K562 (cell line): ENCODE data around the gene GCH1. TPM values are rescaled to one million over a fixed set of nuclear protein-coding genes. Genes with fewer than 3 reads are reported as not detected.

Source experiments
- ARID1B ChIP-seq: fragments of 450-650 bp; IDR thresholded peaks from 2 replicates; pipeline ENCODE4 v1.6.1; 2016; ENCODE audit warnings: antibody characterized with exemption, mild to moderate bottlenecking, inconsistent platforms
- JUN ChIP-seq, 2 experiments: sonication (generic) in 1 of 2; formaldehyde crosslinking in 1 of 2; IDR thresholded peaks; 2 replicates each; pipeline versions ENCODE4 v1.6.1 to v1.8.0; 2012 to 2022; ENCODE audit warnings: borderline replicate concordance in 2 of 2, mild to moderate bottlenecking in 2 of 2, improper control_type of control experiment in 1 of 2, low read depth in 1 of 2, low read length in 1 of 2, missing genetic modification reagents in 1 of 2
- KDM1A ChIP-seq, 2 experiments: fragments of 450-650 bp; IDR thresholded peaks; 2 replicates each; pipeline ENCODE4 v1.6.1; 2016; ENCODE audit warnings: mild to moderate bottlenecking in 2 of 2
- NFIX ChIP-seq: fragments of 250-450 bp; sonication (Bioruptor Pico); IDR thresholded peaks from 2 replicates; pipeline ENCODE4 v1.4.0; 2020; ENCODE audit warnings: low read depth, mild to moderate bottlenecking, moderate library complexity
- PRPF4 ChIP-seq: fragments of 200-400 bp; formaldehyde crosslinking; IDR thresholded peaks from one replicate; pipeline ENCODE4 v1.6.1; 2017; ENCODE audit warnings: low read length, low read depth, mild to moderate bottlenecking; ENCODE audit not compliant: insufficient read depth, poor library complexity, severe bottlenecking
- SMAD1 ChIP-seq: fragments of 150-350 bp; IDR thresholded peaks from 2 replicates; pipeline ENCODE4 v1.6.1; 2014; ENCODE audit warnings: low read length, low read depth; ENCODE audit not compliant: partially characterized antibody
- ZBTB17 ChIP-seq: fragments of 450-650 bp; formaldehyde crosslinking; IDR thresholded peaks from 2 replicates; pipeline ENCODE4 v1.4.0; 2020; ENCODE audit warnings: mild to moderate bottlenecking
- ZBTB8A ChIP-seq: fragments of 450-650 bp; IDR thresholded peaks from 2 replicates; pipeline ENCODE4 v1.6.1; 2018; ENCODE audit warnings: mild to moderate bottlenecking, moderate library complexity; ENCODE audit not compliant: partially characterized antibody
- ZNF212 ChIP-seq: fragments of 450-650 bp; formaldehyde crosslinking; IDR thresholded peaks from 2 replicates; pipeline ENCODE4 v1.4.0; 2020; ENCODE audit warnings: mild to moderate bottlenecking
- ZNF77 ChIP-seq: fragments of 250-450 bp; sonication (Bioruptor Pico); IDR thresholded peaks from 2 replicates; pipeline ENCODE4 v1.5.0; 2020
- polyA plus RNA-seq, 8 experiments: library from polyadenylated mRNA; depleted of rRNA in 4 of 8; stranded (reverse) in 5 of 8; unstranded in 3 of 8; fragments of >200 nt; fragmentation: Nextera tagmentation in 2 of 8; fragmentation: Illumina TruSeq in 1 of 8; extraction: Ambion mirVana in 2 of 8; extraction: Trizol in 1 of 8; gene quantifications; 2 replicates each; pipeline versions ENCODE4 v1.2.1 to v1.2.3, GENCODE V29; 2011 to 2014; ENCODE audit warnings: inconsistent platforms in 1 of 8, missing spikeins in 1 of 8
- total RNA-seq, 7 experiments: library from RNA; depleted of rRNA in 6 of 7; stranded (reverse); fragments of >200 nt in 6 of 7; fragmentation: Illumina TruSeq in 2 of 7; extraction: Trizol in 2 of 7; gene quantifications; 2 replicates each; pipeline versions ENCODE4 v1.2.1 to v1.2.3, GENCODE V29; 2011 to 2021; ENCODE audit warnings: low replicate concordance in 1 of 7
- TF ChIP-seq, protein P1 (sequence below), 2 experiments: fragments of 450-650 bp; formaldehyde crosslinking in 1 of 2; IDR thresholded peaks; 2 replicates each; pipeline versions ENCODE4 v1.4.0 to v1.6.1; 2014 to 2020; ENCODE audit warnings: mild to moderate bottlenecking in 2 of 2, borderline replicate concordance in 1 of 2, low read depth in 1 of 2
- TF ChIP-seq, protein P2 (sequence below): fragments of 250-450 bp; sonication (Bioruptor Pico); IDR thresholded peaks from 2 replicates; pipeline ENCODE4 v1.9.0; 2021; ENCODE audit warnings: mild to moderate bottlenecking, inconsistent platforms
- TF ChIP-seq, protein P3 (sequence below), 2 experiments: fragments of 450-650 bp; IDR thresholded peaks; 2 replicates each; pipeline ENCODE4 v1.6.1; 2016

GCH1 gene
- total and polyA plus RNA-seq, 9 of the 15 experiments (the other 6 are each of a cell fraction or from before 2014, with no cell fraction given): 3.9 to 13.1 (median 6.5) TPM

DNA sequence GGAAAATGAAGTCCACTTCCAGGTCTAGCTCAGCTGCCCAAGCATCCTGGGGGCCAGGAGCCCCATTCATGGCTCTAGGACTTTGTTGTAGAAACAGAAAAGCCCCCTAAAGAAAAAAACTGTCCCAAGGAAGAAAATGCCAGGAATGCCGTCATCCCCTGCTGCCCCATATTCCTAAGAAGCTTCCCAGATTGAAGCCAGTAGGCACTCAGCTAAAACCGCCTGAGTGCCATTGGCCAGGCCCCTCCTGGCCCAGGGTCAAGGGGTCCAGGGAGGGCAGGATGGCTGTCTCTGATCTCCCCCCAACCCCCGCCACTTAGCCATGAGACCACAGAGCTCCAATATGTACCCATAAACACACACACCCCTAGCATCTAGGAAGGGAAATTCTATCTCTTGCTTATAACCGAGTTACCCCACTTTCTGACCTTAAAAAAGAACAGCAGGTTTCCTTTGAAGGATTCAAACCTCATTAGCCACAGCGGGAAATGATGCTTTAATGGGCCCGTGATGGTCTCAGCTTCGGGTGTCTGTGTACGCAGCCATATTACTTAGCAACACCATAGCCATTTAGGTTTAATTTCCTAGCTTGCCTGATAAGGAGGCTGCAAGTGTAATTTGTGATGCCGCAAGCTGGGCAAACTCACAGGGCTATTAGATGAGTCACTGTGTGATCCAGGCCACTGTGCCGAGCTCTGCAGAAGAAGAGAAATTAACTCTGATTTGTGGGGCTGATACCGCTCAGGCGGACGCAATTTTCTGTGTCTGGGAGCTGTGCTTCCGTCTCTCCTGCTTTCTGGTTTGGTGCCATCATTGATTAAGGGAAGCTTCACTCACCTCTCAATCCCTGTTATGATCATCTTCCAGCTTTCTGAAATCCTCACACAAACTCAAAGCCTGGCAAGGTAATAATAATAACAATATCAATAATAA lies 84.2 kb downstream of the GCH1 start (continued):
- TF ChIP-seq, protein P1, sequence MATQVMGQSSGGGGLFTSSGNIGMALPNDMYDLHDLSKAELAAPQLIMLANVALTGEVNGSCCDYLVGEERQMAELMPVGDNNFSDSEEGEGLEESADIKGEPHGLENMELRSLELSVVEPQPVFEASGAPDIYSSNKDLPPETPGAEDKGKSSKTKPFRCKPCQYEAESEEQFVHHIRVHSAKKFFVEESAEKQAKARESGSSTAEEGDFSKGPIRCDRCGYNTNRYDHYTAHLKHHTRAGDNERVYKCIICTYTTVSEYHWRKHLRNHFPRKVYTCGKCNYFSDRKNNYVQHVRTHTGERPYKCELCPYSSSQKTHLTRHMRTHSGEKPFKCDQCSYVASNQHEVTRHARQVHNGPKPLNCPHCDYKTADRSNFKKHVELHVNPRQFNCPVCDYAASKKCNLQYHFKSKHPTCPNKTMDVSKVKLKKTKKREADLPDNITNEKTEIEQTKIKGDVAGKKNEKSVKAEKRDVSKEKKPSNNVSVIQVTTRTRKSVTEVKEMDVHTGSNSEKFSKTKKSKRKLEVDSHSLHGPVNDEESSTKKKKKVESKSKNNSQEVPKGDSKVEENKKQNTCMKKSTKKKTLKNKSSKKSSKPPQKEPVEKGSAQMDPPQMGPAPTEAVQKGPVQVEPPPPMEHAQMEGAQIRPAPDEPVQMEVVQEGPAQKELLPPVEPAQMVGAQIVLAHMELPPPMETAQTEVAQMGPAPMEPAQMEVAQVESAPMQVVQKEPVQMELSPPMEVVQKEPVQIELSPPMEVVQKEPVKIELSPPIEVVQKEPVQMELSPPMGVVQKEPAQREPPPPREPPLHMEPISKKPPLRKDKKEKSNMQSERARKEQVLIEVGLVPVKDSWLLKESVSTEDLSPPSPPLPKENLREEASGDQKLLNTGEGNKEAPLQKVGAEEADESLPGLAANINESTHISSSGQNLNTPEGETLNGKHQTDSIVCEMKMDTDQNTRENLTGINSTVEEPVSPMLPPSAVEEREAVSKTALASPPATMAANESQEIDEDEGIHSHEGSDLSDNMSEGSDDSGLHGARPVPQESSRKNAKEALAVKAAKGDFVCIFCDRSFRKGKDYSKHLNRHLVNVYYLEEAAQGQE (IDR thresholded peaks at IDR 0.05; ENCODE audit: borderline replicate concordance): peak; percentile 22; the same call in 1 of the 2 replicates
- TF ChIP-seq, protein P1 (CRISPR knock-in tag; IDR thresholded peaks at IDR 0.05; ENCODE audit: low read depth): no peak
- TF ChIP-seq, protein P2, sequence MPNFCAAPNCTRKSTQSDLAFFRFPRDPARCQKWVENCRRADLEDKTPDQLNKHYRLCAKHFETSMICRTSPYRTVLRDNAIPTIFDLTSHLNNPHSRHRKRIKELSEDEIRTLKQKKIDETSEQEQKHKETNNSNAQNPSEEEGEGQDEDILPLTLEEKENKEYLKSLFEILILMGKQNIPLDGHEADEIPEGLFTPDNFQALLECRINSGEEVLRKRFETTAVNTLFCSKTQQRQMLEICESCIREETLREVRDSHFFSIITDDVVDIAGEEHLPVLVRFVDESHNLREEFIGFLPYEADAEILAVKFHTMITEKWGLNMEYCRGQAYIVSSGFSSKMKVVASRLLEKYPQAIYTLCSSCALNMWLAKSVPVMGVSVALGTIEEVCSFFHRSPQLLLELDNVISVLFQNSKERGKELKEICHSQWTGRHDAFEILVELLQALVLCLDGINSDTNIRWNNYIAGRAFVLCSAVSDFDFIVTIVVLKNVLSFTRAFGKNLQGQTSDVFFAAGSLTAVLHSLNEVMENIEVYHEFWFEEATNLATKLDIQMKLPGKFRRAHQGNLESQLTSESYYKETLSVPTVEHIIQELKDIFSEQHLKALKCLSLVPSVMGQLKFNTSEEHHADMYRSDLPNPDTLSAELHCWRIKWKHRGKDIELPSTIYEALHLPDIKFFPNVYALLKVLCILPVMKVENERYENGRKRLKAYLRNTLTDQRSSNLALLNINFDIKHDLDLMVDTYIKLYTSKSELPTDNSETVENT (CRISPR knock-in tag): no peak
- peak; percentile 38 to 51; a peak in 1 of 4 replicates for TF ChIP-seq KDM1A (IDR thresholded peaks at IDR 0.05)
- no peak for TF ChIP-seq PRPF4
- TF ChIP-seq ZBTB8A: no peak
- TF ChIP-seq ARID1B: peak; percentile 31; the same call in 1 of the 2 replicates
- TF ChIP-seq SMAD1: no peak
- TF ChIP-seq ZNF77: no peak
- no peak for TF ChIP-seq ZNF212 (CRISPR knock-in tag)
- TF ChIP-seq JUN (IDR thresholded peaks at IDR 0.05; ENCODE audit: borderline replicate concordance, low read depth, low read length): peak; percentile 69; the same call in 1 of the 2 replicates
- no peak for TF ChIP-seq JUN (CRISPR knock-in tag; IDR thresholded peaks at IDR 0.05; ENCODE audit: borderline replicate concordance)
- no peak for TF ChIP-seq NFIX
- TF ChIP-seq, protein P3, sequence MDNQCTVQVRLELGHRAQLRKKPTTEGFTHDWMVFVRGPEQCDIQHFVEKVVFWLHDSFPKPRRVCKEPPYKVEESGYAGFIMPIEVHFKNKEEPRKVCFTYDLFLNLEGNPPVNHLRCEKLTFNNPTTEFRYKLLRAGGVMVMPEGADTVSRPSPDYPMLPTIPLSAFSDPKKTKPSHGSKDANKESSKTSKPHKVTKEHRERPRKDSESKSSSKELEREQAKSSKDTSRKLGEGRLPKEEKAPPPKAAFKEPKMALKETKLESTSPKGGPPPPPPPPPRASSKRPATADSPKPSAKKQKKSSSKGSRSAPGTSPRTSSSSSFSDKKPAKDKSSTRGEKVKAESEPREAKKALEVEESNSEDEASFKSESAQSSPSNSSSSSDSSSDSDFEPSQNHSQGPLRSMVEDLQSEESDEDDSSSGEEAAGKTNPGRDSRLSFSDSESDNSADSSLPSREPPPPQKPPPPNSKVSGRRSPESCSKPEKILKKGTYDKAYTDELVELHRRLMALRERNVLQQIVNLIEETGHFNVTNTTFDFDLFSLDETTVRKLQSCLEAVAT (IDR thresholded peaks at IDR 0.05): peak in 1 of 2 experiments; percentile 78; a peak in 2 of 4 replicates
- peak; percentile 78; the same call in 1 of the 2 replicates for TF ChIP-seq ZBTB17 (CRISPR knock-in tag)
